Loucy (cell line): ENCODE measurements around the gene MAP9.
"Not testable (repeated sequence)": the region's sequence is repeated elsewhere in the genome, so short reads cannot be mapped to it uniquely, and the experiment has no call there.

Source experiments
- H2AFZ ChIP-seq: fragments of 200-600 bp; sonication (generic); 2 replicates; pipeline ENCODE4 v1.6.0; 2016; ENCODE audit warnings: antibody characterized with exemption, mild to moderate bottlenecking, low read length, moderate library complexity
- H3F3A ChIP-seq: fragments of 200-600 bp; 2 replicates; pipeline ENCODE4 v1.6.0; 2016; ENCODE audit warnings: antibody characterized with exemption, low read depth, mild to moderate bottlenecking
- H3K27me3 ChIP-seq: fragments of 200-600 bp; sonication (generic); 2 replicates; pipeline ENCODE4 v1.6.1; 2014; ENCODE audit warnings: low read length, mild to moderate bottlenecking; ENCODE audit not compliant: insufficient read depth, poor library complexity, severe bottlenecking
- H3K36me3 ChIP-seq: fragments of 200-600 bp; sonication (generic); 2 replicates; pipeline ENCODE4 v1.6.1; 2016; ENCODE audit warnings: low read length; ENCODE audit not compliant: insufficient read depth
- H3K4me1 ChIP-seq: fragments of 200-600 bp; sonication (generic); 2 replicates; pipeline ENCODE4 v1.5.1; 2014; ENCODE audit warnings: low read length, mild to moderate bottlenecking; ENCODE audit not compliant: insufficient read depth, poor library complexity, severe bottlenecking
- H3K4me2 ChIP-seq: fragments of 200-600 bp; sonication (generic); 2 replicates; pipeline ENCODE4 v1.6.0; 2014; ENCODE audit warnings: antibody characterized with exemption, low read length, low read depth, mild to moderate bottlenecking; ENCODE audit not compliant: poor library complexity, severe bottlenecking
- H3K4me3 ChIP-seq: fragments of 200-600 bp; sonication (generic); 2 replicates; pipeline ENCODE4 v1.5.1; 2014; ENCODE audit warnings: low read length, mild to moderate bottlenecking, mixed read lengths; ENCODE audit not compliant: poor library complexity, severe bottlenecking
- H3K79me2 ChIP-seq: fragments of 200-600 bp; sonication (generic); 2 replicates; pipeline ENCODE4 v1.6.1; 2014; ENCODE audit warnings: low read length; ENCODE audit not compliant: insufficient read depth
- H3K9ac ChIP-seq: fragments of 200-600 bp; sonication (generic); 2 replicates; pipeline ENCODE4 v1.6.0; 2014; ENCODE audit warnings: mild to moderate bottlenecking, low read depth, low read length, moderate library complexity; ENCODE audit not compliant: poor library complexity, severe bottlenecking
- H3K9me2 ChIP-seq: fragments of 200-600 bp; sonication (generic); replicated peaks from 2 replicates; pipeline ENCODE4 v1.6.1; 2016; ENCODE audit warnings: low read depth, low read length, mixed read lengths
- H3K9me3 ChIP-seq: fragments of 200-600 bp; sonication (generic); 2 replicates; pipeline ENCODE4 v1.6.1; 2014; ENCODE audit warnings: mild to moderate bottlenecking, antibody characterized with exemption, low read length, low read depth; ENCODE audit not compliant: insufficient read depth
- H4K20me1 ChIP-seq: fragments of 200-600 bp; sonication (generic); 2 replicates; pipeline ENCODE4 v1.6.0; 2014; ENCODE audit warnings: antibody characterized with exemption, low read length, mild to moderate bottlenecking; ENCODE audit not compliant: insufficient read depth, poor library complexity, severe bottlenecking
- CTCF ChIP-seq: fragments of 200-600 bp; sonication (generic); conservative IDR thresholded peaks from 2 replicates; pipeline ENCODE4 v1.5.1; 2014; ENCODE audit warnings: mild to moderate bottlenecking, antibody characterized with exemption, low read length
- EZH2phosphoT487 ChIP-seq: fragments of 200-600 bp; IDR thresholded peaks from 2 replicates; pipeline ENCODE4 v1.6.1; 2018; ENCODE audit warnings: antibody characterized with exemption, mild to moderate bottlenecking, moderate library complexity, borderline replicate concordance

The MAP9 gene

DNA sequence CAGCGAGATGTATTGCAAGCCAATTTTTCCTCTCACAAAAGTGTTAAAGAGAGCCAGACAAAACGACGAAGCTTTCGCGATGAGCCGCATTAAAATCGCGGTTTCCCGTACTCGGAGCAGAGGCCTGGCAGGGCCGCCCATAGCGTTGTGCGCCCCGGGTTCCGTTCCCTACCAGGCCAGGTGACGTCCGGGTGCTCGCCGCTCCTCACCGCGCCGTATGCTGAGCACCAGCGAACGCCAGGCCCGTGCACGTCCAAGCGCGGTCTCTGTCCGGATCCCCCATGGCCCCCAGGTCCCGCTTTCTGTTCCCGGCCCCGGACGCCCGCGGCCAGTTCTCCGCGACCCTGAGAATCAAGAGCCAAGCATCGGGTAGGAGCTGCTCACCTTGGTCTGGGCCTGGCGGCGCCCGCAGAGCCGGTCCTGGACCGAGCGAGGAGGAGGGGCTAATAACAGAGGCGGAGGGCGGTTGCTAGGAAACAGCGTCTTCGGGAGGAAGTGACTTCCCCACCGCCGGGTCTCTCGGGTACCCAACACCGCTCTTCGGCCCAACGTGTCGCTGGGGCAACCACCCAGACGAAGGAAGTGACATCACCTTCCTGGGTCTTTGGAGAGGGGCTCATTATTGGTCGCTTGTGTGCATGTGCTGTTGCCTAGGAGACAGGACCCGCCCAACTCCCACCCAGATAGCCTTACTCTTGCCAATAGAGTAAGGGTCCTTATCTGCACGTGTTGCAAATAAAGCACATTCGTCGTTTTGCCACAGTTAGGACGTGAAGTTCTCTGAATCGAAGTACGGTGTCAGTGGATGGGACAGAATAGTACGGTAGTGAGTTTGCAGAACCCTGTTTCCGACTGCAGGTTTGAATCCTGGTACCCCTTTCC is at the start of gene MAP9:
TSS of gene MAP9 (minus strand) at position 579 of the 882 bp plus-strand sequence. CDS start 1,115 bp downstream, outside the sequence.
- Histone ChIP-seq H3F3A (no peaks in the 10 kb centered on the region), H3K4me1 (peaks cover 15% of the 10 kb centered on the region), H3K9me3 (no peaks in the 10 kb centered on the region), H2AFZ (peak within 1 kb of the TSS; percentile 81), H3K9me2 (no peaks in the 10 kb centered on the region), H3K27me3 (peaks cover 6% of the 10 kb centered on the region), H3K79me2 (no peaks in the 10 kb centered on the region), H3K9ac (peak within 1 kb of the TSS; percentile 49), H4K20me1 (no peaks in the 10 kb centered on the region), H3K36me3 (no peaks in the 10 kb centered on the region), H3K4me2 (peak within 1 kb of the TSS; percentile 77), H3K4me3 (peak within 1 kb of the TSS; percentile 72)
- TF ChIP-seq CTCF (no peak), EZH2phosphoT487 (no peak)

DNA sequence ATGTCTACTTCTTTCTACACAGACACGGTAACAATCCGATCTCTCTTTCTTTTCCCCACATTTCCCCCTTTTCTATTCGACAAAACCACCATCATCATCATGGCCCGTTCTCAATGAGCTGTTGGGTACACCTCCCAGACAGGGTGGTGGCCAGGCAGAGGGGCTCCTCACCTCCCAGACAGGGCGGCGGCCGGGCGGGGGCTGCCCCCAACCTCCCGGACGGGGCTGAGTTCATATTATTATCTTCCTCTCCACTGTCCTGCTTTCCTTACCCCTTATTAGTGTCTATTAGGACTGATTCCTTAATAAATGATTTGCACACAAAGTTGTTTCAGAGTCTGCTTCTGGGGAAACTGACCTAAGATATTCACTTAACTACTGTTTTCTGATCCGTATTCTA is 48.0 kb upstream of the MAP9 start:
- H3F3A ChIP-seq, H3K4me3 ChIP-seq, H3K36me3 ChIP-seq, H3K27me3 ChIP-seq, H3K9me2 ChIP-seq, H2AFZ ChIP-seq, H4K20me1 ChIP-seq, H3K9me3 ChIP-seq, H3K9ac ChIP-seq, H3K4me2 ChIP-seq, H3K79me2 ChIP-seq, H3K4me1 ChIP-seq: not testable (repeated sequence)

DNA sequence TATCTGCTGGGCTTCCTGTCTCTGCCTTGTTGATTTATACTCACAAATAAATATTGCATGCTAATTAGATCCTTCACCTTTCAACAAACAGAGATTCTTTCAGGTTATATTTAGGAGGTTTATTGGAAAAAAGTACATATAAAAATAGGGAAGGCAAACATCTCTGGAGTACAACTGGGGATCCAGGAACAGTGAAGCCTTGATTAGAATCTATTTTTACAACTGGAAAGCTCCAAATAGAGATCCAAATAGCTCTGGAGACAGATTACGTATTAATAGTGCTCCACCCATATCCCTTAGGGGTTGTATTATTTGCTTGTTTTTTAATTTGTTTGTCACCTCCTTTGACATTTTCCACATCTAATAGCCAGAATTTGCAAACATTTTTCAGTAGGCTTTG is 46.9 kb upstream of the MAP9 start:
- H3K36me3 ChIP-seq, result no peaks in the 10 kb centered on the region
- H3K4me2 ChIP-seq, result no peak overlapping the region
- no peaks in the 10 kb centered on the region for H3F3A ChIP-seq
- no peak overlapping the region for H3K9ac ChIP-seq
- no peak overlapping the region for H3K4me3 ChIP-seq
- H3K9me2 ChIP-seq, result no peaks in the 10 kb centered on the region
- H4K20me1 ChIP-seq, result no peaks in the 10 kb centered on the region
- no peaks in the 10 kb centered on the region for H3K9me3 ChIP-seq
- H3K79me2 ChIP-seq, result no peaks in the 10 kb centered on the region
- H3K4me1 ChIP-seq, result no peaks in the 10 kb centered on the region
- no peak overlapping the region for H2AFZ ChIP-seq
- TF ChIP-seq EZH2phosphoT487 (no peak), CTCF (no peak)
- no peaks in the 10 kb centered on the region for H3K27me3 ChIP-seq

DNA sequence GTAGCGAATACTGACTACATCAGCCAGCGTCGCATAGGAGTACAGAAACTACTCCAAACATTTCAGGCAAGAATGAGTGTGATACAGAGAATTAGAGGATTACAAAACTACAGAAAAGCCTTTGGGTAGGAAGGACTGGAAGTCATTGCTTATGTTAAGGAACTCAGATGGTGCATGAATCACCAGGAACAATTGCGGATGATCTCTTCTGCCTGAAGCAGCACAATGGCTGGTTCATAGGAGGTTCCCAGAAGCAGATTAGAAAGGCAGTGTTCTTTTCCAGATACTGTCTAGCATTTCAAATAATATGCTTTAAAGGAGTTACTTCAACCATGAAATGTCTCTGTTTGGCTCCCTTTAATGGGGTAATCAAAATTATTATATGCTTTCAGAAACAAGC is 42.5 kb upstream of the MAP9 start:
- no peaks in the 10 kb centered on the region for H3K27me3 ChIP-seq
- H3K9me2 ChIP-seq, result no peaks in the 10 kb centered on the region
- H3K4me2 ChIP-seq, result no peak overlapping the region
- H3K79me2 ChIP-seq, result no peaks in the 10 kb centered on the region
- no peaks in the 10 kb centered on the region for H3K36me3 ChIP-seq
- TF ChIP-seq CTCF, result no peak
- no peak for TF ChIP-seq EZH2phosphoT487
- H3K4me3 ChIP-seq, result no peak overlapping the region
- H4K20me1 ChIP-seq, result no peaks in the 10 kb centered on the region
- no peaks in the 10 kb centered on the region for H3K4me1 ChIP-seq
- H3F3A ChIP-seq, result no peaks in the 10 kb centered on the region
- no peak overlapping the region for H2AFZ ChIP-seq
- H3K9me3 ChIP-seq, result no peaks in the 10 kb centered on the region
- H3K9ac ChIP-seq, result no peak overlapping the region
